HK-2 (cell line): ENCODE results near the gene CFLAR.
"Not testable (repeated sequence)": the region's sequence is repeated elsewhere in the genome, so short reads cannot be mapped to it uniquely, and the experiment has no call there.

Source experiments
- DNase-seq: peaks from one replicate; pipeline ENCODE4 v3.0.0-alpha.2; 2018; ENCODE audit not compliant: unreplicated experiment

The CFLAR gene

GRCh38 chr2:201116115-201116958 lies at the start of gene CFLAR:
CFLAR (plus strand) TSS chr2:201116164; CDS start chr2:201129866, 13,702 bp downstream.
- DNase-seq, result peak; percentile 75

GRCh38 chr2:201070948-201071478 lies 45.0 kb upstream of the CFLAR start:
- no peak for DNase-seq

GRCh38 chr2:201071479-201072200 lies 44.3 kb upstream of the CFLAR start, which contains the start of the genes HYCC2 and NDUFB3:
HYCC2 (minus strand) TSS chr2:201071671; CDS start chr2:201024009, 47,662 bp downstream.
NDUFB3 (plus strand) TSS chr2:201072001; CDS start chr2:201078883, 6,882 bp downstream.
- DNase-seq, result peak; percentile 93

GRCh38 chr2:201072201-201072530 lies 43.8 kb upstream of the CFLAR start:
- DNase-seq, result no peak

GRCh38 chr2:201073071-201073470 lies 42.9 kb upstream of the CFLAR start:
- no peak for DNase-seq

- DNase-seq, result no peak
Measured at GRCh38 chr2:201074996-201075395, 41.0 kb upstream of the CFLAR start.

- DNase-seq, result no peak
Measured at GRCh38 chr2:201084863-201085262, 31.1 kb upstream of the CFLAR start.

- no peak for DNase-seq
Measured at GRCh38 chr2:201090574-201090973, 25.4 kb upstream of the CFLAR start.

GRCh38 chr2:201093573-201093972 lies 22.4 kb upstream of the CFLAR start:
- DNase-seq, result no peak

GRCh38 chr2:201100497-201100896 lies 15.5 kb upstream of the CFLAR start:
- DNase-seq, result no peak

- no peak for DNase-seq
Measured at GRCh38 chr2:201105759-201106158, 10.2 kb upstream of the CFLAR start.

- no peak for DNase-seq
Measured at GRCh38 chr2:201107624-201108023, 8.3 kb upstream of the CFLAR start.

GRCh38 chr2:201108341-201108740 lies 7.6 kb upstream of the CFLAR start:
- DNase-seq, result no peak

- no peak for DNase-seq
Measured at GRCh38 chr2:201109186-201109585, 6.8 kb upstream of the CFLAR start.

GRCh38 chr2:201110615-201111014 lies 5.3 kb upstream of the CFLAR start:
- DNase-seq, result no peak

- DNase-seq, result no peak
Measured at GRCh38 chr2:201111096-201111495, 4.9 kb upstream of the CFLAR start.

GRCh38 chr2:201114350-201114749 lies 1.6 kb upstream of the CFLAR start:
- no peak for DNase-seq

- no peak for DNase-seq
Measured at GRCh38 chr2:201114846-201115245, 1.1 kb upstream of the CFLAR start.

- DNase-seq, result no peak
Measured at GRCh38 chr2:201116959-201117734, 1.2 kb downstream of the CFLAR start.

GRCh38 chr2:201117735-201118094 lies 1.8 kb downstream of the CFLAR start:
- DNase-seq, result not testable (repeated sequence)

- peak; percentile 92 for DNase-seq
Measured at GRCh38 chr2:201118121-201118960, 2.4 kb downstream of the CFLAR start.
